WTC11 (cell line): ENCODE data around the gene NOX3. TPM values are rescaled to one million over a fixed set of nuclear protein-coding genes. Genes with fewer than 3 reads are reported as not detected.

Experiments
- ATAC-seq: fragments of 200-7000 bp; cut with Tn5 transposase; 2 replicates; pipeline ENCODE4 v1.10.0; 2021; ENCODE audit warnings: mild to moderate bottlenecking, moderate library complexity
- CTCF ChIA-PET: fragments of 300-600 bp; sonication (Branson Sonifier 250); formaldehyde crosslinking; loops from one replicate; lab custom pipeline; 2021; ENCODE audit warnings: antibody characterized with exemption; lab: Charles Lee
- POLR2A ChIA-PET: fragments of 350-600 bp; sonication (Branson Sonifier 250); formaldehyde crosslinking; loops from one replicate; lab custom pipeline; 2021; ENCODE audit warnings: antibody characterized with exemption; lab: Charles Lee
- DNase-seq: peaks from one replicate; pipeline ENCODE4 v3.0.0; 2021; ENCODE audit warnings: low spot score
- H3K27ac Mint-ChIP-seq: 2 replicates; pipeline ENCODE4 v1.8.0; 2021; ENCODE audit warnings: mixed read lengths
- H3K27me3 Mint-ChIP-seq: 2 replicates; pipeline ENCODE4 v1.8.0; 2021; ENCODE audit warnings: low read depth, mild to moderate bottlenecking, moderate library complexity, mixed read lengths
- H3K36me3 Mint-ChIP-seq: 2 replicates; pipeline ENCODE4 v1.8.0; 2021; ENCODE audit warnings: mixed read lengths
- H3K4me1 Mint-ChIP-seq: 2 replicates; pipeline ENCODE4 v1.8.0; 2022; ENCODE audit warnings: mixed read lengths
- H3K4me3 Mint-ChIP-seq: 2 replicates; pipeline ENCODE4 v1.8.0; 2021; ENCODE audit warnings: mild to moderate bottlenecking, moderate library complexity, mixed read lengths
- H3K9me3 Mint-ChIP-seq: 2 replicates; pipeline ENCODE4 v1.8.0; 2021; ENCODE audit warnings: mixed read lengths
- AFF4 ChIP-seq: sonication (generic); formaldehyde crosslinking; IDR thresholded peaks from 2 replicates; pipeline ENCODE4 v1.8.1; 2023; ENCODE audit warnings: mild to moderate bottlenecking, missing genetic modification reagents, borderline replicate concordance
- ATF1 ChIP-seq: sonication (generic); formaldehyde crosslinking; IDR thresholded peaks from 2 replicates; pipeline ENCODE4 v1.8.1; 2023; ENCODE audit warnings: mild to moderate bottlenecking, moderate library complexity, missing genetic modification reagents
- ATF3 ChIP-seq: sonication (generic); formaldehyde crosslinking; conservative IDR thresholded peaks from 2 replicates; pipeline ENCODE4 v1.8.1; 2022; ENCODE audit warnings: mild to moderate bottlenecking, missing genetic modification reagents
- CREB1 ChIP-seq: sonication (generic); formaldehyde crosslinking; IDR thresholded peaks from 2 replicates; pipeline ENCODE4 v1.8.0; 2023; ENCODE audit warnings: mild to moderate bottlenecking, missing genetic modification reagents
- CREM ChIP-seq: sonication (generic); formaldehyde crosslinking; IDR thresholded peaks from 2 replicates; pipeline ENCODE4 v1.8.1; 2022; ENCODE audit warnings: mild to moderate bottlenecking, missing genetic modification reagents, moderate library complexity
- EMX1 ChIP-seq: fragments of 250-450 bp; sonication (Bioruptor Pico); IDR thresholded peaks from 2 replicates; pipeline ENCODE4 v1.8.0; 2021; ENCODE audit warnings: mild to moderate bottlenecking
- HMGXB4 ChIP-seq: sonication (generic); formaldehyde crosslinking; IDR thresholded peaks from 2 replicates; pipeline ENCODE4 v1.8.1; 2023; ENCODE audit warnings: mild to moderate bottlenecking, moderate library complexity, missing genetic modification reagents
- STAT6 ChIP-seq: sonication (generic); formaldehyde crosslinking; conservative IDR thresholded peaks from 2 replicates; pipeline ENCODE4 v1.8.1; 2023; ENCODE audit warnings: mild to moderate bottlenecking, low read depth, missing genetic modification reagents, moderate library complexity
- ZNF532 ChIP-seq: fragments of 250-450 bp; sonication (Bioruptor Pico); IDR thresholded peaks from 2 replicates; pipeline ENCODE4 v1.9.0; 2021; ENCODE audit warnings: mild to moderate bottlenecking, borderline replicate concordance
- total RNA-seq: library from RNA; stranded (reverse); gene quantifications from 3 replicates; pipeline ENCODE4 v1.2.3, GENCODE V29; 2021

The NOX3 gene
- total RNA-seq, 1 experiment from 2014 or later = not detected

GRCh38 chr6:155352811-155353210 lies 102.8 kb downstream of the NOX3 start (continued):
- no peak for TF ChIP-seq STAT6 (CRISPR knock-in tag)
- no peak for TF ChIP-seq ATF1 (CRISPR knock-in tag)
- no peak for TF ChIP-seq EMX1 (CRISPR knock-in tag)
- TF ChIP-seq ZNF532 (CRISPR knock-in tag) = no peak
- TF ChIP-seq CREB1 (CRISPR knock-in tag) = no peak
- TF ChIP-seq CREM (CRISPR knock-in tag) = no peak
- no peak for TF ChIP-seq AFF4 (CRISPR knock-in tag)
- TF ChIP-seq ATF3 (CRISPR knock-in tag) = no peak
- no peak for TF ChIP-seq HMGXB4 (CRISPR knock-in tag)

GRCh38 chr6:155352130-155352420 lies 103.6 kb downstream of the NOX3 start:
- no peak for TF ChIP-seq CREM (CRISPR knock-in tag)
- Mint-ChIP-seq H3K4me3 (no peak overlapping the region), H3K4me1 (no peaks in the 10 kb centered on the region), H3K27ac (no peak overlapping the region), H3K27me3 (no peaks in the 10 kb centered on the region; the same call in 1 of the 2 replicates), H3K9me3 (peaks cover 43% of the 10 kb centered on the region), H3K36me3 (peaks cover 8% of the 10 kb centered on the region)
- ChIA-PET POLR2A (no interaction called here), CTCF (no interaction called here)
- ATAC-seq (no peak), DNase-seq (no peak)
